ENCODE measurements around the gene CDYL2.

GRCh38 chr16:80809366-80809765 is 5.0 kb upstream of the CDYL2 start:
- TF ChIP-seq CTCF (IDR thresholded peaks at IDR 0.05) (no peak), POLR2A (IDR thresholded peaks at IDR 0.05) (no peak), POLR2AphosphoS5 (IDR thresholded peaks at IDR 0.05) (no peak)
